Osteoblast (primary cell): Measurements from ENCODE around the gene TRABD2A. TPM values are rescaled to one million over a fixed set of nuclear protein-coding genes. Genes with fewer than 3 reads are reported as not detected.
"Not testable (repeated sequence)": the region's sequence is repeated elsewhere in the genome, so short reads cannot be mapped to it uniquely, and the experiment has no call there.

Source experiments
- DNase-seq: peaks from one replicate; pipeline ENCODE4 v3.0.0; 2011; ENCODE audit warnings: low spot score, mixed read lengths; ENCODE audit not compliant: insufficient read length; ENCODE audit errors: missing footprints
- H2AFZ ChIP-seq: 2 replicates; pipeline ENCODE4 v1.6.0; 2011; ENCODE audit warnings: mild to moderate bottlenecking, low read length
- H3K27ac ChIP-seq: 2 replicates; pipeline ENCODE4 v1.5.1; 2011; ENCODE audit warnings: mild to moderate bottlenecking, low read depth, low read length, moderate library complexity
- H3K27me3 ChIP-seq: 2 replicates; pipeline ENCODE4 v1.6.0; 2012; ENCODE audit warnings: mild to moderate bottlenecking, control low read depth, inconsistent platforms, low read length, moderate library complexity; ENCODE audit not compliant: insufficient read depth
- H3K36me3 ChIP-seq: 2 replicates; pipeline ENCODE4 v1.5.1; 2011; ENCODE audit warnings: mild to moderate bottlenecking, low read length, control low read depth, moderate library complexity; ENCODE audit not compliant: insufficient read depth
- H3K4me1 ChIP-seq: 2 replicates; pipeline ENCODE4 v1.5.1; 2011; ENCODE audit warnings: mild to moderate bottlenecking, low read length, control low read depth, moderate library complexity; ENCODE audit not compliant: insufficient read depth
- H3K4me2 ChIP-seq: 2 replicates; pipeline ENCODE4 v1.6.0; 2011; ENCODE audit warnings: mild to moderate bottlenecking, low read length; ENCODE audit not compliant: insufficient read depth
- H3K4me3 ChIP-seq: fragments of 200-600 bp; sonication (generic); 3 replicates; pipeline ENCODE4 v1.5.1; 2012; ENCODE audit warnings: mild to moderate bottlenecking, low read length, inconsistent platforms; ENCODE audit not compliant: insufficient read depth
- H3K79me2 ChIP-seq: 2 replicates; pipeline ENCODE4 v1.6.0; 2012; ENCODE audit warnings: mild to moderate bottlenecking, low read length, control low read depth, inconsistent platforms; ENCODE audit not compliant: insufficient read depth
- H3K9me3 ChIP-seq: 2 replicates; pipeline ENCODE4 v1.5.1; 2011; ENCODE audit warnings: low read depth, low read length, control low read depth
- H4K20me1 ChIP-seq: 2 replicates; pipeline ENCODE4 v1.6.0; 2012; ENCODE audit warnings: mild to moderate bottlenecking, low read length, control low read depth; ENCODE audit not compliant: insufficient read depth
- total RNA-seq: library from RNA; depleted of rRNA; stranded (reverse); fragments of >200 nt; gene quantifications from 2 replicates; pipeline ENCODE4 v1.2.3, GENCODE V29; 2012
- TF ChIP-seq, protein P1 (sequence below): IDR thresholded peaks from 2 replicates; pipeline ENCODE4 v1.5.1; 2011; ENCODE audit warnings: mild to moderate bottlenecking, low read depth, low read length, moderate library complexity; ENCODE audit errors: extremely low read depth

Gene TRABD2A
- total RNA-seq, 1 donor: 2.9 TPM

GRCh38 chr2:84870306-84870705, 10.6 kb downstream of the TRABD2A start:
- H3K9me3 ChIP-seq: no peaks in the 10 kb centered on the region
- no peak overlapping the region for H2AFZ ChIP-seq
- no peak overlapping the region for H3K4me3 ChIP-seq
- H3K79me2 ChIP-seq: no peaks in the 10 kb centered on the region
- no peak overlapping the region for H3K4me2 ChIP-seq
- TF ChIP-seq, protein P1, sequence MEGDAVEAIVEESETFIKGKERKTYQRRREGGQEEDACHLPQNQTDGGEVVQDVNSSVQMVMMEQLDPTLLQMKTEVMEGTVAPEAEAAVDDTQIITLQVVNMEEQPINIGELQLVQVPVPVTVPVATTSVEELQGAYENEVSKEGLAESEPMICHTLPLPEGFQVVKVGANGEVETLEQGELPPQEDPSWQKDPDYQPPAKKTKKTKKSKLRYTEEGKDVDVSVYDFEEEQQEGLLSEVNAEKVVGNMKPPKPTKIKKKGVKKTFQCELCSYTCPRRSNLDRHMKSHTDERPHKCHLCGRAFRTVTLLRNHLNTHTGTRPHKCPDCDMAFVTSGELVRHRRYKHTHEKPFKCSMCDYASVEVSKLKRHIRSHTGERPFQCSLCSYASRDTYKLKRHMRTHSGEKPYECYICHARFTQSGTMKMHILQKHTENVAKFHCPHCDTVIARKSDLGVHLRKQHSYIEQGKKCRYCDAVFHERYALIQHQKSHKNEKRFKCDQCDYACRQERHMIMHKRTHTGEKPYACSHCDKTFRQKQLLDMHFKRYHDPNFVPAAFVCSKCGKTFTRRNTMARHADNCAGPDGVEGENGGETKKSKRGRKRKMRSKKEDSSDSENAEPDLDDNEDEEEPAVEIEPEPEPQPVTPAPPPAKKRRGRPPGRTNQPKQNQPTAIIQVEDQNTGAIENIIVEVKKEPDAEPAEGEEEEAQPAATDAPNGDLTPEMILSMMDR: no peak
- no peaks in the 10 kb centered on the region for H3K27me3 ChIP-seq
- DNase-seq: no peak
- no peaks in the 10 kb centered on the region for H4K20me1 ChIP-seq
- no peak overlapping the region for H3K27ac ChIP-seq
- no peaks in the 10 kb centered on the region for H3K36me3 ChIP-seq
- no peaks in the 10 kb centered on the region for H3K4me1 ChIP-seq

DNA sequence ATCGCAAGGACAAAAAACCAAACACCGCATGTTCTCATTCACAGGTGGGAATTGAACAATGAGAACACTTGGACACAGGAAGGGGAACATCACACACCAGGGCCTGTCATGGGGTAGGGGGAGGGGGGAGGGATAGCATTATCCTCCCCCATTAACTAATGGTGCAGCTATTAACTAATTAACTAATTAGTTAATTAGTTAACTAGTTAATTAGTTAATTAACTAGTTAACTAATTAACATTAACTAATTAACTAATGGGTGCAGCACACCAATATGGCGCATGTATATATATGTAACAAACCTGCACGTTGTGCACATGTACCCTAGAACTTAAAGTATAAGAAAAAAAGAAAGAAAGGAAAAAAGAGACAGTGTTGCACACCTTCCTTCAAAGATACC, 12.6 kb downstream of the TRABD2A start:
- H3K4me2 ChIP-seq, H3K4me1 ChIP-seq, H3K4me3 ChIP-seq, H3K27ac ChIP-seq, H3K9me3 ChIP-seq, H3K27me3 ChIP-seq, H3K36me3 ChIP-seq, DNase-seq, H2AFZ ChIP-seq, H4K20me1 ChIP-seq, H3K79me2 ChIP-seq: not testable (repeated sequence)

DNA sequence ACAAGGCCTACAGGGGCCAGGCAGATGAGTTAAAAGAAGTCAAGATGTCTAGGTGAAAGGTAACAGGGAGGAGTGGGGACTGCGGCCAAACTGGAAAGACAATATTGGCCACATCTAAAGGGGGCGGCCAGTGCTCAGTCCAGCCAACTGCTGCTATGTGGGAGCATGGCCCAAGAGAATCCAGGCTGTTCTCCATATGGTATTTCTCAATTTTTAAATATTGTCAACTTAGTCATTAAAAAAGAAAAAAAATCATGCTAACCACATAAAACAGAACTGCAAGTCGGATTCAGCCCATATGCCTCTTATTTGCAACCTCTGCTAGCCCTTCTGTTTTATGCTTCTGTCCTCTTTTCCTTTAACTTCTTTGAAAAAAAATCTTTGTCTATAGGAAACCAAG, 14.8 kb downstream of the TRABD2A start:
- Histone ChIP-seq H4K20me1 (no peaks in the 10 kb centered on the region), H3K27ac (no peak overlapping the region), H3K27me3 (no peaks in the 10 kb centered on the region), H3K4me3 (no peak overlapping the region), H3K79me2 (no peaks in the 10 kb centered on the region), H3K4me1 (no peaks in the 10 kb centered on the region), H3K36me3 (no peaks in the 10 kb centered on the region), H3K9me3 (no peaks in the 10 kb centered on the region), H3K4me2 (no peak overlapping the region), H2AFZ (no peak overlapping the region)
- TF ChIP-seq, protein P1: no peak
- no peak for DNase-seq

DNA sequence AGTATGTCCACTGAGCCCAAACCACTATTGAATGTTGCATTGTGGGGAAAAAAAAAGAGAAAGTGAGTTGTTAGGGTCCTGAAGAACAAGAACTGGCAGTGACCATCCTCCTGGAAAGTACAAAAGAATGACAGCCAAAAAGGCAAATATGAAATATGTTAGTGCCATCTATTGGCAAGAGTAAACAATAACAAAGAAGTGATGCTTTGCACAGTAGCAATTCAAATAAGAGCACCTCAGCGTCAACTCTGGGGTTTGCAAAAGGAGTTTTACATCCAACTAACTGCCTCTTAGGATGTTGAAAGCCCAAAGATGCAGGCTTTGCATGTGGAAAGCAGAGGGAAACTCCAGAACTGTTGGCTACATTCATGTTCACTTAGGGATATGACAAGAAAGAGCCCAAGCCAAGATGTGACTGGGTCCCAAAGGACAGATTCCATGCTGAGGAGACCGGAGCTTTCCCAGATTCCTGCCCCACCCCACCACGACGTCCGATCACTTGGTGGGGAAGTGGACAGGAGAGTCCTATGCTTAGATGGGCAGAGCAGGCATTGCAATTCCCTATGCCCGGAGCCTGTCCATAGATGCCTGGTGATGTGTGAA, 15.6 kb downstream of the TRABD2A start:
- H3K4me1 ChIP-seq: no peaks in the 10 kb centered on the region
- H3K4me2 ChIP-seq: no peak overlapping the region
- no peaks in the 10 kb centered on the region for H3K27me3 ChIP-seq
- H3K27ac ChIP-seq: no peak overlapping the region
- TF ChIP-seq, protein P1: peak; percentile 32
- no peak overlapping the region for H2AFZ ChIP-seq
- no peak for DNase-seq
- no peaks in the 10 kb centered on the region for H4K20me1 ChIP-seq
- no peaks in the 10 kb centered on the region for H3K9me3 ChIP-seq
- H3K36me3 ChIP-seq: no peaks in the 10 kb centered on the region
- no peak overlapping the region for H3K4me3 ChIP-seq
- H3K79me2 ChIP-seq: no peaks in the 10 kb centered on the region
